MCF 10A (cell line): ENCODE measurements around the gene DRGX. TPM values are rescaled to one million over a fixed set of nuclear protein-coding genes. Genes with fewer than 3 reads are reported as not detected.

Source experiments
- BruUV-seq: library from RNA; stranded (reverse); fragments of 400-500 nt; replicated peaks from 2 replicates; lab custom pipeline; 2021; lab: Mats Ljungman, UMichigan
- CTCF ChIA-PET: fragments of 300-600 bp; sonication (Branson Sonifier 250); formaldehyde crosslinking; extraction: SDS; loops from one replicate; lab custom pipeline; 2021; ENCODE audit warnings: antibody characterized with exemption, inconsistent platforms; lab: Yijun Ruan, JAX
- POLR2A ChIA-PET: fragments of 300-600, 350-650 bp; sonication (Branson Sonifier 250); formaldehyde crosslinking; extraction: SDS; loops from one replicate; lab custom pipeline; 2020; ENCODE audit warnings: antibody characterized with exemption, inconsistent platforms; lab: Yijun Ruan, JAX
- DNase-seq: peaks from one replicate; pipeline ENCODE4 v3.0.0-alpha.2; 2018; ENCODE audit not compliant: unreplicated experiment
- H3K27ac Mint-ChIP-seq: one replicate; pipeline ENCODE4 v1.8.0; 2022; ENCODE audit warnings: mild to moderate bottlenecking, low read depth, mixed read lengths; ENCODE audit not compliant: unreplicated experiment
- H3K27me3 Mint-ChIP-seq: one replicate; pipeline ENCODE4 v1.8.0; 2022; ENCODE audit warnings: mixed read lengths; ENCODE audit not compliant: insufficient read depth, unreplicated experiment
- H3K36me3 Mint-ChIP-seq: one replicate; pipeline ENCODE4 v1.8.0; 2022; ENCODE audit warnings: mild to moderate bottlenecking, moderate library complexity, mixed read lengths; ENCODE audit not compliant: insufficient read depth, unreplicated experiment
- H3K4me1 Mint-ChIP-seq: one replicate; pipeline ENCODE4 v1.8.0; 2022; ENCODE audit warnings: mixed read lengths; ENCODE audit not compliant: insufficient read depth, unreplicated experiment
- H3K4me3 Mint-ChIP-seq: one replicate; pipeline ENCODE4 v1.8.0; 2022; ENCODE audit warnings: mild to moderate bottlenecking, moderate library complexity, mixed read lengths; ENCODE audit not compliant: unreplicated experiment
- H3K9me3 Mint-ChIP-seq: one replicate; pipeline ENCODE4 v1.8.0; 2022; ENCODE audit warnings: mixed read lengths; ENCODE audit not compliant: unreplicated experiment
- CTCF ChIP-seq: fragments of 200-600 bp; IDR thresholded peaks from one replicate; pipeline ENCODE4 v1.8.0; 2022; ENCODE audit warnings: antibody characterized with exemption, mild to moderate bottlenecking; ENCODE audit not compliant: unreplicated experiment
- intact Hi-C: fragments of 100-400 bp; cut with micrococcal nuclease; formaldehyde crosslinking; loops from 2 replicates; pipeline ENCODE4 v1.14.1; 2022
- total RNA-seq: library from RNA; stranded (reverse); gene quantifications from 2 replicates; pipeline ENCODE4 v1.2.3, GENCODE V29; 2022

DRGX gene
- total RNA-seq, 1 experiment from 2014 or later, result not detected

- Mint-ChIP-seq H3K4me1 (peaks cover 6% of the 10 kb centered on the region), H3K4me3 (no peak overlapping the region), H3K27me3 (peaks cover 70% of the 10 kb centered on the region), H3K9me3 (no peaks in the 10 kb centered on the region), H3K36me3 (no peaks in the 10 kb centered on the region), H3K27ac (no peak overlapping the region)
- ChIA-PET CTCF (interaction anchor here (0.7 to 0.9 kb wide), 2 partner anchors 16 to 82 kb away, joined by 3 to 4 read pairs; no protein-coding TSS in a partner anchor), POLR2A (interaction anchor here (0.6 kb wide), 1 partner anchor 80 kb away, joined by 3 read pairs; no protein-coding TSS in a partner anchor)
- intact Hi-C loops, result no loop called here
- DNase-seq, result no peak
- no TSS peak for BruUV-seq
- no peak for TF ChIP-seq CTCF
These were observed 70.6 kb downstream of the DRGX start for GRCh38 chr10:49325131-49325915.

GRCh38 chr10:49324711-49325110 is 71.2 kb downstream of the DRGX start:
- no peak overlapping the region for H3K27ac Mint-ChIP-seq
- peak; percentile 29 for DNase-seq
- POLR2A ChIA-PET, result no interaction called here
- H3K27me3 Mint-ChIP-seq, result peaks cover 68% of the 10 kb centered on the region
- intact Hi-C loops, result no loop called here
- no peak for TF ChIP-seq CTCF
- peaks cover 6% of the 10 kb centered on the region for H3K4me1 Mint-ChIP-seq
- CTCF ChIA-PET, result interaction anchor here (0.7 kb wide), 1 partner anchor 17 kb away, joined by 3 read pairs; no protein-coding TSS in a partner anchor
- H3K36me3 Mint-ChIP-seq, result no peaks in the 10 kb centered on the region
- no TSS peak for BruUV-seq
- H3K9me3 Mint-ChIP-seq, result no peaks in the 10 kb centered on the region
- no peak overlapping the region for H3K4me3 Mint-ChIP-seq

- no TSS peak for BruUV-seq
- H3K4me1 Mint-ChIP-seq, result peaks cover 4% of the 10 kb centered on the region
- no peak for DNase-seq
- ChIA-PET CTCF (interaction anchor here (0.6 kb wide), 1 partner anchor 45 kb away, joined by 3 read pairs; no protein-coding TSS in a partner anchor), POLR2A (no interaction called here)
- intact Hi-C loops, result no loop called here
- no peaks in the 10 kb centered on the region for H3K9me3 Mint-ChIP-seq
- H3K27me3 Mint-ChIP-seq, result peaks cover 60% of the 10 kb centered on the region
- no peaks in the 10 kb centered on the region for H3K36me3 Mint-ChIP-seq
- no peak for TF ChIP-seq CTCF
- no peak overlapping the region for H3K4me3 Mint-ChIP-seq
- H3K27ac Mint-ChIP-seq, result no peak overlapping the region
These were observed 72.0 kb downstream of the DRGX start for GRCh38 chr10:49323896-49324270.

GRCh38 chr10:49323171-49323895 is 72.6 kb downstream of the DRGX start:
- H3K27me3 Mint-ChIP-seq, result peaks cover 54% of the 10 kb centered on the region
- H3K27ac Mint-ChIP-seq, result no peak overlapping the region
- no peak for TF ChIP-seq CTCF
- DNase-seq, result no peak
- no peaks in the 10 kb centered on the region for H3K9me3 Mint-ChIP-seq
- CTCF ChIA-PET, result interaction anchor here (0.6 to 1.0 kb wide), 2 partner anchors 45 to 84 kb away, joined by 3 read pairs; no protein-coding TSS in a partner anchor
- POLR2A ChIA-PET, result no interaction called here
- BruUV-seq, result no TSS peak
- H3K4me1 Mint-ChIP-seq, result no peaks in the 10 kb centered on the region
- intact Hi-C loops, result no loop called here
- H3K36me3 Mint-ChIP-seq, result no peaks in the 10 kb centered on the region
- no peak overlapping the region for H3K4me3 Mint-ChIP-seq
